ENCODE measurements around the gene IFT80.

The IFT80 gene

GRCh38 chr3:160398820-160399124 lies 253 bp downstream of the IFT80 start:
- ChIA-PET CTCF (no interaction called here), POLR2A (no interaction called here)
- H3K4me3 ChIP-seq (ENCODE audit: low read depth, low read length): peak overlapping the region; percentile 89
- no peak for TF ChIP-seq CTCF (IDR thresholded peaks at IDR 0.05; ENCODE audit: insufficient read depth, low read length, missing control alignments)
- DNase-seq (ENCODE audit: low read depth, low spot score): no peak

GRCh38 chr3:160395297-160395696 lies 3.7 kb downstream of the IFT80 start:
- no peak for TF ChIP-seq CTCF (IDR thresholded peaks at IDR 0.05; ENCODE audit: insufficient read depth, low read length, missing control alignments)
- no peak overlapping the region for H3K4me3 ChIP-seq (ENCODE audit: low read depth, low read length)
- ChIA-PET POLR2A (no interaction called here), CTCF (interaction anchor here (1.7 kb wide), 2 partner anchors 18 to 363 kb away, joined by 4 to 6 read pairs; no protein-coding TSS in a partner anchor)
- peak; percentile 62 for DNase-seq (ENCODE audit: low read depth, low spot score)

- no peak overlapping the region for H3K4me3 ChIP-seq (ENCODE audit: low read depth, low read length)
- DNase-seq (ENCODE audit: low read depth, low spot score): no peak
- no peak for TF ChIP-seq CTCF (IDR thresholded peaks at IDR 0.05; ENCODE audit: insufficient read depth, low read length, missing control alignments)
- ChIA-PET CTCF (interaction anchor here (1.1 to 1.7 kb wide), 4 partner anchors 9 to 388 kb away, joined by 3 to 5 read pairs (median 3); no protein-coding TSS in a partner anchor), POLR2A (no interaction called here)
Measured at GRCh38 chr3:160394009-160394392, 5.0 kb downstream of the IFT80 start.

- no peak for DNase-seq (ENCODE audit: low read depth, low spot score)
- ChIA-PET CTCF (interaction anchor here (1.1 to 1.7 kb wide), 4 partner anchors 8 to 388 kb away, joined by 3 to 5 read pairs (median 3); no protein-coding TSS in a partner anchor), POLR2A (no interaction called here)
- H3K4me3 ChIP-seq (ENCODE audit: low read depth, low read length): no peak overlapping the region
- no peak for TF ChIP-seq CTCF (IDR thresholded peaks at IDR 0.05; ENCODE audit: insufficient read depth, low read length, missing control alignments)
Measured at GRCh38 chr3:160393346-160394008, 5.5 kb downstream of the IFT80 start.

- no peak for TF ChIP-seq CTCF (IDR thresholded peaks at IDR 0.05; ENCODE audit: insufficient read depth, low read length, missing control alignments)
- ChIA-PET POLR2A (no interaction called here), CTCF (interaction anchor here (0.8 to 0.9 kb wide), 2 partner anchors 20 to 229 kb away, joined by 3 read pairs; no protein-coding TSS in a partner anchor)
- no peak for DNase-seq (ENCODE audit: low read depth, low spot score)
- H3K4me3 ChIP-seq (ENCODE audit: low read depth, low read length): no peak overlapping the region
Measured at GRCh38 chr3:160392798-160393197, 6.2 kb downstream of the IFT80 start.

- H3K4me3 ChIP-seq (ENCODE audit: low read depth, low read length): no peak overlapping the region
- DNase-seq (ENCODE audit: low read depth, low spot score): no peak
- no peak for TF ChIP-seq CTCF (IDR thresholded peaks at IDR 0.05; ENCODE audit: insufficient read depth, low read length, missing control alignments)
- CTCF ChIA-PET: interaction anchor here (1.5 kb wide), 1 partner anchor 227 kb away, joined by 6 read pairs; no protein-coding TSS in a partner anchor
- POLR2A ChIA-PET: no interaction called here
Measured at GRCh38 chr3:160390565-160391138, 8.4 kb downstream of the IFT80 start.
